GM21576 (cell line): ENCODE results near the gene BRAT1.
"Not testable (repeated sequence)": the region's sequence is repeated elsewhere in the genome, so short reads cannot be mapped to it uniquely, and the experiment has no call there.

Source experiments
- ATAC-seq: cut with Tn5 transposase; IDR thresholded peaks from one replicate; pipeline ENCODE4 v1.9.1; 2021; ENCODE audit warnings: mild to moderate bottlenecking, moderate library complexity; ENCODE audit not compliant: unreplicated experiment

Gene BRAT1

GRCh38 chr7:2539031-2539911 is 16.1 kb downstream of the BRAT1 start:
- no peak for ATAC-seq

- ATAC-seq, result no peak
These were observed 17.1 kb downstream of the BRAT1 start for GRCh38 chr7:2537981-2538851.

GRCh38 chr7:2535872-2536627 is 19.3 kb downstream of the BRAT1 start:
- not testable (repeated sequence) for ATAC-seq

GRCh38 chr7:2534214-2534613 is 21.1 kb downstream of the BRAT1 start:
- ATAC-seq, result not testable (repeated sequence)

GRCh38 chr7:2533566-2533965 is 21.8 kb downstream of the BRAT1 start:
- ATAC-seq, result not testable (repeated sequence)

- not testable (repeated sequence) for ATAC-seq
These were observed 22.5 kb downstream of the BRAT1 start for GRCh38 chr7:2532816-2533215.

GRCh38 chr7:2532199-2532772 is 23.0 kb downstream of the BRAT1 start:
- ATAC-seq, result not testable (repeated sequence)

- ATAC-seq, result not testable (repeated sequence)
These were observed 23.6 kb downstream of the BRAT1 start for GRCh38 chr7:2531796-2532110.

- ATAC-seq, result not testable (repeated sequence)
These were observed 24.1 kb downstream of the BRAT1 start for GRCh38 chr7:2530994-2531795.

- no peak for ATAC-seq
These were observed 25.0 kb downstream of the BRAT1 start for GRCh38 chr7:2530071-2530987.

- ATAC-seq, result peak; percentile 36
These were observed 25.9 kb downstream of the BRAT1 start for GRCh38 chr7:2529161-2530070.

- no peak for ATAC-seq
These were observed 26.7 kb downstream of the BRAT1 start for GRCh38 chr7:2528481-2529095.

GRCh38 chr7:2527505-2528467 is 27.5 kb downstream of the BRAT1 start:
- no peak for ATAC-seq

GRCh38 chr7:2526659-2527504 is 28.4 kb downstream of the BRAT1 start:
- ATAC-seq, result no peak
